HUDEP-2 (cell line): ENCODE measurements around the gene LRRC34.

Experiments used
- DNase-seq, 76 experiments: peaks; one replicate each; lab custom pipeline; 2025; ENCODE audit not compliant: unreplicated experiment in 76 of 76; lab: John Stamatoyannopoulos, UW

Gene LRRC34

GRCh38 chr3:169771497-169772304, 41.0 kb downstream of the LRRC34 start:
- DNase-seq = peak in 72 of 76 experiments; percentile 3 to 87 (median 62)

GRCh38 chr3:169769287-169770181, 43.2 kb downstream of the LRRC34 start, which contains the start of gene ACTRT3:
ACTRT3 (minus strand) TSS chr3:169769561; CDS start chr3:169769520, 41 bp downstream.
- DNase-seq = peak; percentile 27 to 95 (median 88)

- DNase-seq = peak in 75 of 76 experiments; percentile 6 to 93 (median 84)
Observed at GRCh38 chr3:169764882-169765612, 47.7 kb downstream of the LRRC34 start, which contains the start of gene TERC. TERC (minus strand) TSS chr3:169765060.

- DNase-seq = peak in 66 of 76 experiments; percentile 9 to 91 (median 44)
Observed at GRCh38 chr3:169764312-169764881, 48.3 kb downstream of the LRRC34 start.

GRCh38 chr3:169760479-169760878, 52.2 kb downstream of the LRRC34 start:
- DNase-seq = peak in 48 of 76 experiments; percentile 1 to 83 (median 28)

- no peak for DNase-seq
Observed at GRCh38 chr3:169759256-169759655, 53.4 kb downstream of the LRRC34 start.

GRCh38 chr3:169758359-169758994, 54.2 kb downstream of the LRRC34 start:
- peak in 26 of 76 experiments; percentile 2 to 68 (median 30) for DNase-seq

GRCh38 chr3:169755488-169755887, 57.2 kb downstream of the LRRC34 start:
- DNase-seq = no peak

- DNase-seq = no peak
Observed at GRCh38 chr3:169754711-169755110, 58.0 kb downstream of the LRRC34 start.

- DNase-seq = no peak
Observed at GRCh38 chr3:169751875-169752274, 60.8 kb downstream of the LRRC34 start.

GRCh38 chr3:169750665-169751064, 62.0 kb downstream of the LRRC34 start:
- DNase-seq = no peak

GRCh38 chr3:169748670-169749069, 64.0 kb downstream of the LRRC34 start:
- no peak for DNase-seq

- no peak for DNase-seq
Observed at GRCh38 chr3:169746924-169747323, 65.8 kb downstream of the LRRC34 start.

- DNase-seq = no peak
Observed at GRCh38 chr3:169744366-169745054, 68.2 kb downstream of the LRRC34 start.
